Fibroblast of mammary gland (primary cell): ENCODE measurements around the gene PSD2.

ENCODE experiments used
- DNase-seq: peaks from one replicate; pipeline ENCODE4 v3.0.0-alpha.2; 2010; ENCODE audit warnings: low read depth
- H3K4me3 ChIP-seq: 2 replicates; pipeline ENCODE4 v1.5.1; 2011; ENCODE audit warnings: low read depth, mild to moderate bottlenecking, low read length, moderate library complexity; ENCODE audit not compliant: control insufficient read depth
- CTCF ChIP-seq: conservative IDR thresholded peaks from 2 replicates; pipeline ENCODE4 v1.5.1; 2011; ENCODE audit warnings: low read depth, low read length, inconsistent platforms; ENCODE audit not compliant: control insufficient read depth, insufficient read depth

The PSD2 gene

GRCh38 chr5:139875957-139876356, 80.3 kb downstream of the PSD2 start:
- H3K4me3 ChIP-seq: no peak overlapping the region
- no peak for TF ChIP-seq CTCF
- DNase-seq: no peak

- TF ChIP-seq CTCF: no peak
- no peak for DNase-seq
- H3K4me3 ChIP-seq: no peak overlapping the region
These were observed 81.6 kb downstream of the PSD2 start for GRCh38 chr5:139877129-139877597.

GRCh38 chr5:139878093-139878492, 82.5 kb downstream of the PSD2 start:
- no peak for TF ChIP-seq CTCF

GRCh38 chr5:139880416-139881142, 85.0 kb downstream of the PSD2 start:
- no peak overlapping the region for H3K4me3 ChIP-seq
- no peak for DNase-seq
- no peak for TF ChIP-seq CTCF

More at GRCh38 chr5:139878093-139878492, 82.5 kb downstream of the PSD2 start:
- peak; percentile 12 for DNase-seq
- no peak overlapping the region for H3K4me3 ChIP-seq

- no peak for DNase-seq
- H3K4me3 ChIP-seq: no peak overlapping the region
- no peak for TF ChIP-seq CTCF
These were observed 85.6 kb downstream of the PSD2 start for GRCh38 chr5:139881143-139881733.

- no peak overlapping the region for H3K4me3 ChIP-seq
- TF ChIP-seq CTCF: no peak
- DNase-seq: no peak
These were observed 86.7 kb downstream of the PSD2 start for GRCh38 chr5:139882316-139882715.
